NCI-H2107 (cell line): Measurements from ENCODE around the gene CPAMD8.
"Not testable (repeated sequence)": the region's sequence is repeated elsewhere in the genome, so short reads cannot be mapped to it uniquely, and the experiment has no call there.

Experiments
- DNase-seq: peaks from one replicate; lab custom pipeline; 2025; lab: John Stamatoyannopoulos, UW

The CPAMD8 gene

GRCh38 chr19:16891696-16892382 lies 134.8 kb downstream of the CPAMD8 start:
- no peak for DNase-seq

GRCh38 chr19:16890461-16891184 lies 136.0 kb downstream of the CPAMD8 start:
- no peak for DNase-seq

DNA sequence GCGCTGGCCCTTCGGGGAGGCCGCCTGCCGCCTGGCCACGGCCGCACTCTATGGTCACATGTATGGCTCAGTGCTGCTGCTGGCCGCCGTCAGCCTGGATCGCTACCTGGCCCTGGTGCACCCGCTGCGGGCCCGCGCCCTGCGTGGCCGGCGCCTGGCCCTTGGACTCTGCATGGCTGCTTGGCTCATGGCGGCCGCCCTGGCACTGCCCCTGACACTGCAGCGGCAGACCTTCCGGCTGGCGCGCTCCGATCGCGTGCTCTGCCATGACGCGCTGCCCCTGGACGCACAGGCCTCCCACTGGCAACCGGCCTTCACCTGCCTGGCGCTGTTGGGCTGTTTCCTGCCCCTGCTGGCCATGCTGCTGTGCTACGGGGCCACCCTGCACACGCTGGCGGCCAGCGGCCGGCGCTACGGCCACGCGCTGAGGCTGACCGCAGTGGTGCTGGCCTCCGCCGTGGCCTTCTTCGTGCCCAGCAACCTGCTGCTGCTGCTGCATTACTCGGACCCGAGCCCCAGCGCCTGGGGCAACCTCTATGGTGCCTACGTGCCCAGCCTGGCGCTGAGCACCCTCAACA lies 136.6 kb downstream of the CPAMD8 start:
- DNase-seq = no peak

- no peak for DNase-seq
These were observed 137.2 kb downstream of the CPAMD8 start for GRCh38 chr19:16889366-16889882.

GRCh38 chr19:16888629-16889365 lies 137.8 kb downstream of the CPAMD8 start, which contains the start of gene F2RL3:
Gene F2RL3 (plus strand): TSS chr19:16888999. CDS start chr19:16889190, 191 bp downstream.
- no peak for DNase-seq

DNA sequence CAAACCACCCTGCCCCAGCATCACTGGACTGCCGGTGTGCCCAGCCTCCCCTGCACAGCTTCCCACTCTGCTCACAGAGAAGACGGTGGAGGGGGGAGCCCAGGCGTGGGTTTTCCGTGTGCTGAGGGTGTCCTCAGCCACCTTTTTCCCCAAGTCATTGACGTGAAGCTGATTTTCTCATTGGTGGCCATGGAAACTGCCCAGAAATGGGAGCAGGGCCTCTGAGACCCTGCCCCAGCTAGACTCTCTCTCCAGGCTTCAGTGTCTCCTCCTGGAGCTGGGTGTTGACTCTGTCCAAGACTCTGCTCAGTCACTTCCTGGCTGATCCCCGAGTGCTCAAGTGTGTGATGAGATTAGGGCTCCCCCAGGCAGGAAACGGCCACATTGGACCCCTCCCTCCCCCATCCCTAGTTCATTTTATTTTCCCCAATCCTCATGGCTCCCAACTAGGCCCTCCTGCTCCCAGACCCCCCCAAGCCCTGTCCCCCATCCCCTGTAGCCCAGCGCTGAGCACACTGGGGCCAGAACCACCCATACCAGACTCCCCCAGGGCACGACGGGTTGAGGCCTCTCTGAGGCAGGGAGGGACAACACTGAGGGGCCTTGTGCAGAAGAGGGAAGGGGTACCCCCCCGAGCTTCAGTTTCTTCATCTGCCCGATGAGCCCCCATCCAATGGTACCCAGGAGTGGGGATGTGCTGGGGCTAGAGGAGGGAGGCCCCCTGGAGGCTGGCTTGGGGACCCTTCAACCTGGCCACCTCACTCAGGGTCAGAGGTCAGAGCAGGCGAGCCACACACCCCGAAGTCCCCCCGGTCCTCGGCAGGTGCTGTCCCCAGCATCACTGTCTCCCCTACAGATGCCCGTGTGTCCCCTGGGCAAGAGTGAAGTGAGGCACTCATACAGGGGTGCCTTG lies 139.0 kb downstream of the CPAMD8 start:
- DNase-seq = no peak

DNA sequence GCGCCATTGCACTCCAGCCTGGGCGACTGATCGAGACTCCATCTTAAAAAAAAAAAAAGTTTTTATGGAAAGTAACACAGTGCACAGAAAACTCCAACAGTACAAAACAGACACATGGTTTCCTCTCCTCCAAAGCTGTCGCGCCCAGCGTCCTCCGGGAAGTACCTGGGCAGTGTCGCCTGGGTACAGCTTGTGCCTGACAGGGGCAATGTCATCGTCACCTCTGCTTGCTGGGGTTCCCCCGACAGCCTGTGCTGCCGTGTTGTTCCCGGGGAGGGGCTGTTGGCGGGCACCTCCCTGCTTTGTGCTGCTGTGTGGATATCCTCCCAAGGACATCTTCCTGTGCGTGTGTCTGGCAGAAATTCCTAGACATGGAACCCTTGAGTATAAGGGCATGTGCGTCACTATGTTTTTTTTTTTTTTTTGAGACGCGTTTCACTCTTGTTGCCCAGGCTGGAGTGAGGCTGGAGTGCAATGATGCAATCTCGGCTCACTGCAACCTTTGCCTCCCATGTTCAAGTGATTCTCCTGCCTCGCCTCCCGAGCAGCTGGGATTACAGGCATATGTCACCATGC lies 140.2 kb downstream of the CPAMD8 start:
- DNase-seq = no peak

DNA sequence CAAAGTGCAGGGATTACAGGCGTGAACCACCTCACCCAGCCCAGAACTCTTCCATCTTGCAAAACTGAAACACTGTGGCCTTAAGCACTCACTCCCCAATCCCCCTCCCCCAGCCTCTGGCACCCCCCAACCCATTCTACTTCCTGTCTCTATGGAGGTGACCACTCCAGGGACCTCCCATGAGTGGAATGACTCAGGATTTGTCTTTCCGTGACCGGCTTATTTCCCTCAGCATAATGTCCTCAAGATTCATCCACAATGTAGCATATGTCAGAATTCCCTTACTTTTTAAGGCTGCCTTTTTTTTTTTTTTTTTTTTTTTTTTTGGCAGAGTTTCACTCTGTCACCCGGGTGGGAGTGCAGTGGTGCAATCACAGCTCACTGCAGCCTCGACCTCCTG lies 141.4 kb downstream of the CPAMD8 start:
- no peak for DNase-seq

DNA sequence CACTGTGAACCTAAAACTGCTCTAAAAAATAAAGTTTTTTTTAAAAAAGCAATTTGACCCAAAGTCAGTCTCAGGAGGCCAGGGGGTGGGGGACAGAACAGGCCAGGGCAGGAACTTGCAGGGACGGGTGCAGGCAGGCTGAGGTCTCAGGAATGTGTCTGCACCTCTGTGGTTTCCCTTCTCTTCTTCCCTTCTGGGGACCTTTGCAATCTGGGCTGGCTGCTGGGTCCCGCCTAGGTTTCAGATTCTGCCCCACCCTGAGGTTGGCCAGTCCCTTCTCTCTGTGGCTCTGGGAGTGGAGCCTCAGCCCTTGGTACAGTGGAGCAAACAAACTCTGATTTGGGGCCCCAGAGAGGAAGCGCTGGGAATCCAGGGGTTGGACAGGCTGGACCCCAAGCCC lies 143.1 kb downstream of the CPAMD8 start:
- DNase-seq = no peak

GRCh38 chr19:16882146-16882545 lies 144.5 kb downstream of the CPAMD8 start:
- no peak for DNase-seq

GRCh38 chr19:16880884-16881554 lies 145.6 kb downstream of the CPAMD8 start:
- DNase-seq = no peak

DNA sequence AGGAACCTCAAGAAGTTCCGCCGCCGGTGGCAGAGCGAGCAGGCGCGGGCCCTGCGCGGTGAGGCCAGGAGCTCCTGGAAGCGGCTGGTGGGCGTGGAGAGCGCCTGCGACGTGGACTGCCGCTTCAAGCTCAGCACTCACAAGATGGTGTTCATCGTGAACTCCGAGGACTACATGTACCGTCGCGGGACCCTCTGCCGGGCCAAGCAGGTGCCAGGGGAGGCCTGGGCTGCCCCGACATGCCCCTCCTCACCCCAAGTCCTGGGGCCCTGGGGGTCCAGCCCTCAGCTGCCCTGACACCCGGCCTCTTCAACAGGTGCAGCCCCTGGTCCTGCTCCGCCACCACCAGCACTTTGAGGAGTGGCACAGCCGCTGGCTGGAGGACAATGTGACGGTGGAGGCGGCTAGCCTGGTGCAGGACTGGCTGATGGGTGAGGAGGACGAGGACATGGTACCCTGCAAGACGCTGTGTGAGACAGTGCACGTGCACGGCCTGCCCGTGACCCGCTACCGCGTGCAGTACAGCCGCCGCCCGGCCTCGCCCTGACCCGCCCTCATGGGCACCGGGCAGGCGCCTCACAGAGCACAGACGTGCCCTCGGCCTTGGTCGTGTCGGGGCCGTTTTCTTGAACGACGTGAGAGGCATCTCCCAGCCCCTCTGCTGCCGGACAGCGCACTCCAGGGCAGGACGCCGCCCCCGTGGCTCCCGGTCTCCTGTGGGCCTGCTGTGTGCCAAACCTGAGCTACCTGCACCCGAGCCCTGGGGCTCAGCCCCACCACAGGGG lies 148.2 kb downstream of the CPAMD8 start:
- DNase-seq = no peak

DNA sequence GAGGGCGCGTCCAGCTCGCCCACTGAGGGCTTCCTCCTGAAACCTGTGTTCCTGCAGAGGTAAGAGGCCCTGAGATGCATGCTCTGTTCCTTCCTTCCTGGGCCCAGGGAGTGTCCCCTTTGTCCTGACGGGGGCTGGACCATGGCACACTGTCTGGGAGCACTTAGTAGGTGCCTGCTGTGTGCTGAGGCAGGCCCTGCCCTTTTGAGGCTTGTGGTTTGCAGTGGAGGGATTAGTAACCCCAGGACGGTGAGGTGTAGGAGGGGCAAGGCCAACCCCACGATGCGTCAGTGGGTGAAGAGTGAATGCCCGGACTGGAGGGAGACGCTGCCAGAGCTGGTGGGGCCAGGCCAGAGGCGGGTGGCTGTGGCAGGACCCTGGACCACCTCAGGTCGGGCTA lies 149.0 kb downstream of the CPAMD8 start:
- DNase-seq = no peak

DNA sequence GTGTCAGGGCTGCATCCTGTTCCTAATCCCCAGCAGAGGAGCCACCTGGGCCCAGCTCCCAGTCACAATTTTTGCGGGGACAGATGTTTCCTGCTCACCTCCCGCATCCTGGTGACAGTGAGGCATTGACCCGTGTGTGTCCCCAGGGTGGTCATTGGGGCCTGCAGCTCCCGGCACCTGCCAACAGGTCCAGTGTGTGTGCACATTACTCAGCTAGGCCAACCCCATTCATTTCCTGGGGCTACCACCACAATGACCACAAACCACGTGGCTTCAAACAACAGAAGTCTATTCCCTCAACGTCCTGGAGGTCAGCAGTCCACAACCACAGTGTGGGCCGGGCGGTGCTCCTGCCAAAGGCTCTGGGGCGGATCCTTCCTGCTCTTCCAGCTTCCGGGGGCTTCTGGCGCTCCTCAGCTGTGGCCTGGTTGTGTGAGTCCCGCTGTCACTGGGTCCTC lies 149.7 kb downstream of the CPAMD8 start:
- DNase-seq = no peak

- DNase-seq = no peak
These were observed 150.7 kb downstream of the CPAMD8 start for GRCh38 chr19:16875584-16876555.

GRCh38 chr19:16874978-16875299 lies 151.7 kb downstream of the CPAMD8 start:
- DNase-seq = not testable (repeated sequence)

DNA sequence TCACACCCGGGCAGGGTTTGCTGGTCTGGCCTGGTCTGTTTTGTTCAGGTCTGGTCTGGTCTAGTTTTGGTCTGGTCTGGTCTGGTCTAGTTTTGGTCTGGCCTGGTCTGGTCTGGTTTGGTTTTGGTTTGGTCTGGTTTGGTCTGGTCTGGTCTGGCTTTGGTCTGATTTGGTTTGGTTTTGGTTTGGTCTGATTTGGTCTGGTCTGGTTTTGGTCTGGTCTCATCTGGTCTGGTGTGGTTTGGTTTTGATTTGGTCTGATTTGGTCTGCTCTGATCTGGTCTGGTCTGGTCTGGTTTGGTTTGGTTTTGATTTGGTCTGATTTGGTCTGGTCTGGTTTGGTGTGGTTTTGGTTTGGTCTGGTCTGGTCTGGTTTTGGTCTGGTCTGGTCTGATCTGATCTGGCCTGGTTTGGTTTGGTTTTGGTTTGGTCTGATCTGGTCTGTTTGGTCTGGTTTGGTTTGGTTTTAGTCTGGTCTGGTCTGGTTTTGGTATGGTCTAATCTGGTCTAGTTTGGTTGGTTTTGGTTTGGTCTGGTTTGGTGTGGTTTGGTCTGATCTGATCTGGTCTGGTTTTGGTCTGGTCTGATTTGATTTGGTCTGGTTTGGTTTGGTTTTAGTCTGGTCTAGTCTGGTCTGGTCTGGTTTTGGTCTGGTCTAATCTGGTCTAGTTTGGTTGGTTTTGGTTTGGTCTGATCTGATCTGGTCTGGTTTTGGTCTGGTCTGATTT lies 152.2 kb downstream of the CPAMD8 start:
- DNase-seq = no peak

DNA sequence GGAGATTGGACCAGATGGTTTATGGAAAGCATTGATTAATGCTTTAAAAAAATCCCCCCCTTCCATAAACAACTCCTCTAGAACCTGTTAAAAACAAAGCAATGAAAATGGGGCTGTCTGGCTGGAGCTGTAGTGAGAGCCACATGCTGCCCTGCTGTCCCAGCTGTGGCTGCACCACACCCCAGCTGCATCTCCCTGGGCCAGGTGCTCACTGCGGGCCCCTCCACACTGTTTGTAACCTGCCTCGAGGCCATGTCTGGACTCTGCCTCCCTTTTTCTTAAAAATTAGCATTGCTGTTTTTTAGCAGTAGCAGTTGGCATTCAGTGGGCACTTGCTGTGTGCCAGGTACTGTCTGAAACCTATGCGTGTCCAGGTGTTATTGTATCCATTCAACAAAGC lies 153.0 kb downstream of the CPAMD8 start:
- DNase-seq = no peak
